ENCODE results near the gene ANKS6. TPM values are rescaled to one million over a fixed set of nuclear protein-coding genes. Genes with fewer than 3 reads are reported as not detected.

The ANKS6 gene
- total RNA-seq, 1 experiment from 2014 or later: 19.6 TPM

DNA sequence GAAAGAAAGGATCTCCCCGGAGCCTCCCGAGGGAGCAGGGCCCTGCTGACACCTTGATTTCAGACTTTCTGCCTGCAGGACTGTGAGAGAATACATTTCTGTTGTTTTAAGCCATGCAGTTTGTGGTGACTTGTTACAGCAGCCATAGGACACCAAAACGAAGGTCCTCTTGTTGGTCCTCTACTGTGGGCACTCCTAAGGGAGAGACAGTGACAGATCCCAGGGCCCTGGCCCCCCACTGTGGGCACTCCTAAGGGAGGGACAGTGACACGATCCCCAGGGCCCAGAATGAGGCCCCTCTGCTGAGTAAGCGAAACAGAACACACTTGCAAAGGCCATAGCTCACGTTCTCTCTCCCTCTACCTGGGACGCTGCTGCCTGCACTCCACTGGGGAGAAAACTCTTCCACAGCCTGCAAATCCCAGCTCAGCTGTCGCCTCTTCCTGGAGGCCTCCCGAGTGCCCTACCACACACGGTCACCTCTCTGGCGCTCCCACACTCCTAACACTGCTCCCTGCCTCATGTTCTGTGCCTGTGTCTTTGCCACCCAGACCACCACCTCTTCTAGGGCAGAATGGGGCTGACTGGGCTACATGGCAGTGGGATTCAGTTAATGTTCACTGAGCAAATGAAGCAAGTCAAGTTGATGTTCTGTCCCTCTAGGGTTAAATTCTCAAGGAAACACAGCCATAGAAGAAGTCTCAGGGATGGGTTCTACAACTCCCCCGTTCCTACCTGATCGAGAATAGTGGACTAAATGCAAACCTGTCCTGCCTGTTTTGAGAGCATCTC, 23.8 kb downstream of the ANKS6 start:
- Histone ChIP-seq H3K27ac (ENCODE audit: low read length) (no peak overlapping the region), H3K27me3 (ENCODE audit: control insufficient read depth, insufficient read depth, low read length) (no peaks in the 10 kb centered on the region), H3K9me3 (ENCODE audit: control insufficient read depth, insufficient read depth, low read depth, low read length) (no peaks in the 10 kb centered on the region), H3K4me3 (ENCODE audit: low read depth in 2 of 2, low read length in 2 of 2) (no peak overlapping the region), H3K36me3 (ENCODE audit: control insufficient read depth, insufficient read depth, low read length) (no peaks in the 10 kb centered on the region), H3K4me1 (ENCODE audit: control insufficient read depth, insufficient read depth, low read length) (no peaks in the 10 kb centered on the region)
- intact Hi-C loops (cut with micrococcal nuclease; ENCODE audit: unreplicated experiment) (no loop called here), in situ Hi-C loops (cut with HindIII; ENCODE audit: low pct_unique_long_range_greater_than_20kb, low sequenced_read_pairs) (no loop called here)
- TF ChIP-seq, protein P1, sequence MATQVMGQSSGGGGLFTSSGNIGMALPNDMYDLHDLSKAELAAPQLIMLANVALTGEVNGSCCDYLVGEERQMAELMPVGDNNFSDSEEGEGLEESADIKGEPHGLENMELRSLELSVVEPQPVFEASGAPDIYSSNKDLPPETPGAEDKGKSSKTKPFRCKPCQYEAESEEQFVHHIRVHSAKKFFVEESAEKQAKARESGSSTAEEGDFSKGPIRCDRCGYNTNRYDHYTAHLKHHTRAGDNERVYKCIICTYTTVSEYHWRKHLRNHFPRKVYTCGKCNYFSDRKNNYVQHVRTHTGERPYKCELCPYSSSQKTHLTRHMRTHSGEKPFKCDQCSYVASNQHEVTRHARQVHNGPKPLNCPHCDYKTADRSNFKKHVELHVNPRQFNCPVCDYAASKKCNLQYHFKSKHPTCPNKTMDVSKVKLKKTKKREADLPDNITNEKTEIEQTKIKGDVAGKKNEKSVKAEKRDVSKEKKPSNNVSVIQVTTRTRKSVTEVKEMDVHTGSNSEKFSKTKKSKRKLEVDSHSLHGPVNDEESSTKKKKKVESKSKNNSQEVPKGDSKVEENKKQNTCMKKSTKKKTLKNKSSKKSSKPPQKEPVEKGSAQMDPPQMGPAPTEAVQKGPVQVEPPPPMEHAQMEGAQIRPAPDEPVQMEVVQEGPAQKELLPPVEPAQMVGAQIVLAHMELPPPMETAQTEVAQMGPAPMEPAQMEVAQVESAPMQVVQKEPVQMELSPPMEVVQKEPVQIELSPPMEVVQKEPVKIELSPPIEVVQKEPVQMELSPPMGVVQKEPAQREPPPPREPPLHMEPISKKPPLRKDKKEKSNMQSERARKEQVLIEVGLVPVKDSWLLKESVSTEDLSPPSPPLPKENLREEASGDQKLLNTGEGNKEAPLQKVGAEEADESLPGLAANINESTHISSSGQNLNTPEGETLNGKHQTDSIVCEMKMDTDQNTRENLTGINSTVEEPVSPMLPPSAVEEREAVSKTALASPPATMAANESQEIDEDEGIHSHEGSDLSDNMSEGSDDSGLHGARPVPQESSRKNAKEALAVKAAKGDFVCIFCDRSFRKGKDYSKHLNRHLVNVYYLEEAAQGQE (IDR thresholded peaks at IDR 0.05; ENCODE audit: insufficient read depth in 1 of 2, low read depth in 2 of 2, low read length in 1 of 2): no peak
- TF ChIP-seq POLR2AphosphoS5 (IDR thresholded peaks at IDR 0.05; ENCODE audit: low read depth, low read length) (no peak), TCF7L2 (IDR thresholded peaks at IDR 0.05; ENCODE audit: low read depth, low read length) (no peak), SIN3A (IDR thresholded peaks at IDR 0.05; ENCODE audit: borderline replicate concordance, insufficient read depth, low read depth, low read length) (no peak)
- TF ChIP-seq, protein P2, sequence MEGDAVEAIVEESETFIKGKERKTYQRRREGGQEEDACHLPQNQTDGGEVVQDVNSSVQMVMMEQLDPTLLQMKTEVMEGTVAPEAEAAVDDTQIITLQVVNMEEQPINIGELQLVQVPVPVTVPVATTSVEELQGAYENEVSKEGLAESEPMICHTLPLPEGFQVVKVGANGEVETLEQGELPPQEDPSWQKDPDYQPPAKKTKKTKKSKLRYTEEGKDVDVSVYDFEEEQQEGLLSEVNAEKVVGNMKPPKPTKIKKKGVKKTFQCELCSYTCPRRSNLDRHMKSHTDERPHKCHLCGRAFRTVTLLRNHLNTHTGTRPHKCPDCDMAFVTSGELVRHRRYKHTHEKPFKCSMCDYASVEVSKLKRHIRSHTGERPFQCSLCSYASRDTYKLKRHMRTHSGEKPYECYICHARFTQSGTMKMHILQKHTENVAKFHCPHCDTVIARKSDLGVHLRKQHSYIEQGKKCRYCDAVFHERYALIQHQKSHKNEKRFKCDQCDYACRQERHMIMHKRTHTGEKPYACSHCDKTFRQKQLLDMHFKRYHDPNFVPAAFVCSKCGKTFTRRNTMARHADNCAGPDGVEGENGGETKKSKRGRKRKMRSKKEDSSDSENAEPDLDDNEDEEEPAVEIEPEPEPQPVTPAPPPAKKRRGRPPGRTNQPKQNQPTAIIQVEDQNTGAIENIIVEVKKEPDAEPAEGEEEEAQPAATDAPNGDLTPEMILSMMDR (IDR thresholded peaks at IDR 0.05): no peak
- CTCF ChIA-PET: no interaction called here
- DNase-seq (ENCODE audit: low read depth, low spot score) (no peak), ATAC-seq (no peak)
- BruUV-seq (replicated peaks): no TSS peak
- POLR2A ChIA-PET: no interaction called here

DNA sequence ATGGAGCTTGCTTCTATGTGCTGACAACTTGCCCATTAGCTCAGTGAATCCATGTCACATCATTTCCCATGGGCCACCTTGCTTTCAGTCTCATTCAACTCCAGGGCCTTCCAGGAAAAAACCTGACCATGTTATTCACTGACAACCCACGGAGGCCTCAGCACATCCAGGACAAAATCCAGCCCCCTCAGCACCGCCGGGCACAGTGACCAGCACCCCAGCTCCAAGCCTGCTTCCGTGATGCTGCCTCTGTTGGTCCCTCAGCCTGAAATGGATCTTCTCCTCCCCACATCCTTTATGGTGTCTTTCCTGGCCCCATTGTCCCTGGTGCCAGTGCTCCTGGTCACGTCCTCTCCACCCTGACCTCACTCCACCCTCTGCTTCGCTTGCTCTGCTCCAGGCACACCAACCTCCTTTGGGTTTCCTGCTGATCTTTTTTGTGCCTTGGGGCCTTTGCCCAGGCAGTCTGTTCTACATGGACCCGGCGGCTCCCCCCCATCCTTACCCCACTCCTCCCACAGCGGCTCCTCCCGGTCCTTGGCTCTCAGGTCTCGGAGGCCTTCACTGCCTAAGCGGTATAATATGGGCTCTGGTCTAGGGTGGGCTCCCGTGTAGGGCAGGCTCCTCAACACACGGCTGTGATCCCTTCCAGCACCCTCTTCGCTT, 25.0 kb downstream of the ANKS6 start:
- ChIA-PET CTCF (no interaction called here), POLR2A (no interaction called here)
- DNase-seq (ENCODE audit: low read depth, low spot score): no peak
- H3K36me3 ChIP-seq (ENCODE audit: control insufficient read depth, insufficient read depth, low read length): no peaks in the 10 kb centered on the region
- intact Hi-C loops (cut with micrococcal nuclease; ENCODE audit: unreplicated experiment) (no loop called here), in situ Hi-C loops (cut with HindIII; ENCODE audit: low pct_unique_long_range_greater_than_20kb, low sequenced_read_pairs) (no loop called here)
- no peaks in the 10 kb centered on the region for H3K9me3 ChIP-seq (ENCODE audit: control insufficient read depth, insufficient read depth, low read depth, low read length)
- TF ChIP-seq TCF7L2 (IDR thresholded peaks at IDR 0.05; ENCODE audit: low read depth, low read length) (no peak), POLR2AphosphoS5 (IDR thresholded peaks at IDR 0.05; ENCODE audit: low read depth, low read length) (no peak), SIN3A (IDR thresholded peaks at IDR 0.05; ENCODE audit: borderline replicate concordance, insufficient read depth, low read depth, low read length) (no peak)
- TF ChIP-seq, protein P2 (IDR thresholded peaks at IDR 0.05): no peak
- TF ChIP-seq, protein P1 (IDR thresholded peaks at IDR 0.05; ENCODE audit: insufficient read depth in 1 of 2, low read depth in 2 of 2, low read length in 1 of 2): no peak
- no peak for ATAC-seq
- no peak overlapping the region for H3K4me3 ChIP-seq (ENCODE audit: low read depth in 2 of 2, low read length in 2 of 2)
- no peaks in the 10 kb centered on the region for H3K27me3 ChIP-seq (ENCODE audit: control insufficient read depth, insufficient read depth, low read length)
- H3K27ac ChIP-seq (ENCODE audit: low read length): no peak overlapping the region
- H3K4me1 ChIP-seq (ENCODE audit: control insufficient read depth, insufficient read depth, low read length): no peaks in the 10 kb centered on the region
- no TSS peak for BruUV-seq (replicated peaks)
